Smooth muscle cell (in vitro differentiated cells): Measurements from ENCODE around the gene SNAPC2. TPM values are rescaled to one million over a fixed set of nuclear protein-coding genes. Genes with fewer than 3 reads are reported as not detected.

Experiments
- DNase-seq: peaks from one replicate; lab custom pipeline; 2025; ENCODE audit not compliant: unreplicated experiment; lab: John Stamatoyannopoulos, UW
- H2AFZ ChIP-seq: fragments of 200-600 bp; sonication (generic); 2 replicates; pipeline ENCODE4 v1.6.0; 2016; ENCODE audit warnings: antibody characterized with exemption, low read depth, mild to moderate bottlenecking
- H3F3A ChIP-seq: fragments of 200-600 bp; sonication (generic); 2 replicates; pipeline ENCODE4 v1.6.0; 2017; ENCODE audit warnings: antibody characterized with exemption, low read depth
- H3K27ac ChIP-seq: fragments of 200-600 bp; sonication (generic); 2 replicates; pipeline ENCODE4 v1.5.1; 2016; ENCODE audit warnings: low read depth, mild to moderate bottlenecking
- H3K27me3 ChIP-seq: fragments of 200-600 bp; sonication (generic); 2 replicates; pipeline ENCODE4 v1.6.1; 2016; ENCODE audit warnings: low read depth, mild to moderate bottlenecking
- H3K36me3 ChIP-seq: fragments of 200-600 bp; sonication (generic); 2 replicates; pipeline ENCODE4 v1.5.1; 2016; ENCODE audit warnings: low read depth
- H3K4me1 ChIP-seq: fragments of 200-600 bp; sonication (generic); 2 replicates; pipeline ENCODE4 v1.5.1; 2016; ENCODE audit warnings: low read depth
- H3K4me2 ChIP-seq: fragments of 200-600 bp; sonication (generic); 2 replicates; pipeline ENCODE4 v1.6.0; 2016; ENCODE audit warnings: mild to moderate bottlenecking
- H3K4me3 ChIP-seq: fragments of 200-600 bp; sonication (generic); 2 replicates; pipeline ENCODE4 v1.5.1; 2016; ENCODE audit warnings: mild to moderate bottlenecking
- H3K79me2 ChIP-seq: fragments of 200-600 bp; sonication (generic); 2 replicates; pipeline ENCODE4 v1.6.0; 2016; ENCODE audit warnings: low read depth, mild to moderate bottlenecking
- H3K9ac ChIP-seq: fragments of 200-600 bp; sonication (generic); 2 replicates; pipeline ENCODE4 v1.6.0; 2016; ENCODE audit warnings: low read depth
- H3K9me3 ChIP-seq: fragments of 200-600 bp; sonication (generic); replicated peaks from 2 replicates; pipeline ENCODE4 v1.5.1; 2016; ENCODE audit warnings: low read depth
- H4K20me1 ChIP-seq: fragments of 200-600 bp; sonication (generic); 2 replicates; pipeline ENCODE4 v1.6.0; 2016; ENCODE audit warnings: low read depth
- WGBS: methylation state at CpG from one replicate; pipeline ENCODE4 v1.1.7; 2016; ENCODE audit warnings: low lambda C conversion rate; 5-methylcytosine and 5-hydroxymethylcytosine counted together
- polyA plus RNA-seq: library from polyadenylated mRNA; unstranded; fragments of >200 nt; fragmentation: Nextera tagmentation; extraction: Ambion mirVana; gene quantifications from 2 replicates; pipeline ENCODE4 v1.2.1, GENCODE V29; 2016
- total RNA-seq: library from RNA; depleted of rRNA; stranded (reverse); fragments of >200 nt; gene quantifications from 2 replicates; pipeline ENCODE4 v1.2.3, GENCODE V29; 2014
- TF ChIP-seq, protein P1 (sequence below): fragments of 200-600 bp; sonication (generic); IDR thresholded peaks from 2 replicates; pipeline ENCODE4 v1.5.1; 2017; ENCODE audit warnings: borderline replicate concordance, mild to moderate bottlenecking, antibody characterized with exemption; ENCODE audit not compliant: insufficient read depth, poor library complexity, severe bottlenecking

Gene SNAPC2
- total and polyA plus RNA-seq, 2 experiments from 2014 or later = 18.2 to 35.0 TPM

DNA sequence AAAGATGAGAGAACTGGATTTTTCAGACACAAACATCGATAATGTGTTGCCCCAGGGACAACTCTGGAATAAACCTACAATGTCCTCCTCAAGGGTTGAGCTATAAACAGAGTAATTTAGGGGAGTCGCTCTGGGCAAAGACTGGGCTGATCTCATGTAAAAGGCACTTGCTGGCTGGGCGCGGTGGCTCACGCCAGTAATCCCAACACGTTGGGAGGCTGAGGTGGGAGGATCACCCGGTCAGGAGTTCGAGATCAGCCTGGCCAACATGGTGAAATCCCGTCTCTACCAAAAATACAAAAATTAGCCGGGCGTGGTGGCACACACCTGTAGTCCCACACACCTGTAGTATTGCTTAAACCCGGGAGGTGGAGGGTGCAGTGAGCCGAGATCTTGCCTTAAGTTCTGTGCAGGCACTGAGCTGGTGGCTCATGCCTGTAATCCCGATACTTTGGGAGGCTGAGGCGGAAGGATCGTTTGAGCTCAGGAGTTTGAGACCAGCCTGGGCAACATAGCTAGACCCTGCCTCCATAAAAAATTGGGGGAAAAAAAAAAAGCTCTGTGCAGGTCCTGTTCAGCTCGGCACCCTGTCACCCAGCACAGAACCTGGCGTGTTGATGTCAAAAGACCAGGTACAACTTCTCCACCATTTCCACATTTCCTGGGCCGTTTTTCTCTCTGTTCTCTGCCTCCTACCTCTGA lies 21.9 kb downstream of the SNAPC2 start:
- no peak overlapping the region for H3K4me3 ChIP-seq

DNA sequence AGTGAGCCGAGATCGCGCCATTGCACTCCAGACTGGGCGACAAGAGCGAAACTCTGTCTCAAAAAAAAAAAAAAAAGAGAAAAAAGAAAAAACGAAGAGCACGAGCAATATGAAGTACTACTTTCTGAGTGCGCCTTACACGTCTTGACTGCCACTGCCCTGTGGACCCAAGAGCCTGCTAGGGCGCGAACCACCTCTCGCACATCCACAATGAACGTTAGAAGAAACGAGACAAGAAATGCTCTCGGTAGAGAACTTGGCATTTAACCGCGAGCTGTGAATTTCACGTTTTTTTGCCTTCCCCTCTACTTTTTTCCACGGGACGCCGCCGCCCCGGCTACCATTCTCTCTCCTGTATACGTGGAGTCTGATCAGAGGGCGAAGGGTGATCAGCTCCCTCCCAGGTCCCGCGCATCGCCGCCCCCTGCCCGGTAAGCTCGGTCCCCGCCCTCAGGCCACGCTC lies 22.9 kb downstream of the SNAPC2 start:
- peaks cover 5% of the 10 kb centered on the region for H4K20me1 ChIP-seq
- peak overlapping the region; percentile 89 for H3K27ac ChIP-seq
- no peak for DNase-seq
- H2AFZ ChIP-seq = peak overlapping the region; percentile 57
- TF ChIP-seq, protein P1, sequence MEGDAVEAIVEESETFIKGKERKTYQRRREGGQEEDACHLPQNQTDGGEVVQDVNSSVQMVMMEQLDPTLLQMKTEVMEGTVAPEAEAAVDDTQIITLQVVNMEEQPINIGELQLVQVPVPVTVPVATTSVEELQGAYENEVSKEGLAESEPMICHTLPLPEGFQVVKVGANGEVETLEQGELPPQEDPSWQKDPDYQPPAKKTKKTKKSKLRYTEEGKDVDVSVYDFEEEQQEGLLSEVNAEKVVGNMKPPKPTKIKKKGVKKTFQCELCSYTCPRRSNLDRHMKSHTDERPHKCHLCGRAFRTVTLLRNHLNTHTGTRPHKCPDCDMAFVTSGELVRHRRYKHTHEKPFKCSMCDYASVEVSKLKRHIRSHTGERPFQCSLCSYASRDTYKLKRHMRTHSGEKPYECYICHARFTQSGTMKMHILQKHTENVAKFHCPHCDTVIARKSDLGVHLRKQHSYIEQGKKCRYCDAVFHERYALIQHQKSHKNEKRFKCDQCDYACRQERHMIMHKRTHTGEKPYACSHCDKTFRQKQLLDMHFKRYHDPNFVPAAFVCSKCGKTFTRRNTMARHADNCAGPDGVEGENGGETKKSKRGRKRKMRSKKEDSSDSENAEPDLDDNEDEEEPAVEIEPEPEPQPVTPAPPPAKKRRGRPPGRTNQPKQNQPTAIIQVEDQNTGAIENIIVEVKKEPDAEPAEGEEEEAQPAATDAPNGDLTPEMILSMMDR = no peak
- no peaks in the 10 kb centered on the region for H3K9me3 ChIP-seq
- H3K4me1 ChIP-seq = peaks cover 5% of the 10 kb centered on the region
- H3K36me3 ChIP-seq = no peaks in the 10 kb centered on the region
- peaks cover 30% of the 10 kb centered on the region for H3K79me2 ChIP-seq
- 3% methylated on average over 23 of the region's 33 CpGs for WGBS
- no peaks in the 10 kb centered on the region for H3F3A ChIP-seq
- H3K4me2 ChIP-seq = peak overlapping the region; percentile 95
- no peaks in the 10 kb centered on the region for H3K27me3 ChIP-seq
- peak overlapping the region; percentile 75 for H3K4me3 ChIP-seq
- H3K9ac ChIP-seq = peak overlapping the region; percentile 97

More for the DNA sequence above, 21.9 kb downstream of the SNAPC2 start:
- TF ChIP-seq, protein P1 = no peak
- Histone ChIP-seq H2AFZ (no peak overlapping the region), H3K4me2 (peak overlapping the region; percentile 95), H3F3A (no peaks in the 10 kb centered on the region), H3K79me2 (peaks cover 31% of the 10 kb centered on the region), H3K27ac (no peak overlapping the region), H3K27me3 (no peaks in the 10 kb centered on the region), H3K9ac (peak overlapping the region; percentile 97), H3K36me3 (no peaks in the 10 kb centered on the region), H3K9me3 (no peaks in the 10 kb centered on the region), H3K4me1 (peaks cover 5% of the 10 kb centered on the region), H4K20me1 (peaks cover 5% of the 10 kb centered on the region)
- WGBS = 93% methylated on average over 19 of the region's 19 CpGs
- no peak for DNase-seq

DNA sequence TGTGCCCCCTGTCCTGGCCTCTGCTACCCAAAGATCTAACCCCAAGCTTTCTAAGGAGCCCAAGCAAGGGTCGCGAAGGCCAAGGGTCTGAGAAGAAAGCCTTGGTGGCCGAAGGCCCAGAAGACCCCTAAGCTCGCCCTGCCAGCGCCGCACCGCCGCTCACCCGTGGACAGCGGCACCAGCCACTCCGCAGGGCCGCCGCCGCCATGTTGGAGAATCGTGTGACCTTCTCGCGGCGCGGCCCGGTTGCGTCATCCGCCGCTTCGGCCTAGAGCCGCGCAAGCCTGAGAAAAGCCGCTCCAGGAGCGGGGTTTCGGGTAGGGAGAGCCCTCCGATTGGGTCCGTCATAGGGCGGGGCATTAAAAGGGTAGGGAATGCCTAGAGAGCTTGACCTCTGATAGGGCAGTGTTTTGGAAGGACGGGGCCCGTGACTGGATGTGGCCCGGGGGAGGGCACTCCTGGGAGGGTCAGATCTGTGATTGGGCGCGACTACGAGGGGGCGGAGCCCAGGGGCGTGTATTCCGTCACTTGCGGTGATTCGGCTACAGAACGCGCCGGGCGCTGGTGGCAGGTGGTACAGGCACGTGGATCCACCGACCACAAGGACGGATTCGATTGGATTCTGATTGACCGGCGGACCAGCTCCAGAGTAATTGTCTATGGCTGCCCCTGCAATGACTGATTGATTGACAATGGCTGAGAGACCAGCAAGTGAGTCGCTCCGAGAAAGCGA lies 23.5 kb downstream of the SNAPC2 start, which contains the start of gene TIMM44:
TIMM44 (minus strand) TSS at position 223 of the 733 bp plus-strand sequence; CDS start at position 208, 15 bp downstream.
- Histone ChIP-seq H3K4me2 (peak within 1 kb of the TSS; percentile 95), H3K36me3 (no peaks in the 10 kb centered on the region)

More for the DNA sequence above, 23.5 kb downstream of the SNAPC2 start, which contains the start of gene TIMM44:
- Histone ChIP-seq H3K79me2 (peaks cover 26% of the 10 kb centered on the region), H3K9ac (peak within 1 kb of the TSS; percentile 97), H3F3A (no peaks in the 10 kb centered on the region), H3K27me3 (no peaks in the 10 kb centered on the region), H3K4me1 (peaks cover 5% of the 10 kb centered on the region), H3K27ac (peak within 1 kb of the TSS; percentile 89), H3K9me3 (no peaks in the 10 kb centered on the region), H2AFZ (peak within 1 kb of the TSS; percentile 57), H4K20me1 (peaks cover 5% of the 10 kb centered on the region), H3K4me3 (peak within 1 kb of the TSS; percentile 75)
- DNase-seq = peak; percentile 93
- 1% methylated on average over 52 of the region's 56 CpGs for WGBS
- TF ChIP-seq, protein P1 = no peak
